GM18907 (cell line): ENCODE results near the gene PICALM.
A peak's percentile ranks its signal among the peaks of the same experiment; 100 is the strongest.
"Not testable (repeated sequence)": the region's sequence is repeated elsewhere in the genome, so short reads cannot be mapped to it uniquely, and the experiment has no call there.

Experiments used
- ATAC-seq: cut with Tn5 transposase; IDR thresholded peaks from one replicate; pipeline ENCODE4 v1.9.1; 2021; ENCODE audit warnings: mild to moderate bottlenecking, moderate library complexity; ENCODE audit not compliant: unreplicated experiment

Gene PICALM

GRCh38 chr11:85988780-85989179 is 80.1 kb downstream of the PICALM start:
- no peak for ATAC-seq

DNA sequence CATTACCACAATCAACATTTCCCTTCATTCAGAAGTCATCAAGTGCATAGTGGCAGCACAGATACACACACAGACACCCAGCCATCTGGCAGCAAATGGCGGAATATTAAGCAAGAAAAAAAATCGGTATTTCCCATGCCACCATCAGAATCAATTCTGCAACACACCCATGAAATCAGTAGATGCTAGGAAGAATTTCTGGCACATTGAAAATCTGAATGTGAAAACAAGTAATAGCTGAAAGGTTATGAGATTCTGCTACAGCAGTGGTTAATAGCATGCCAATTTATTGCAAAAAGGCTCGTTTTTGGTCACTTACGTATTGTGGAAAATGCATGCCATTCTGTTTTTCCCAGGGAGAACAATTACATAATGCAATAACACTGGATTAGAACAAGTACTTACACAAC is 91.1 kb downstream of the PICALM start:
- no peak for ATAC-seq

DNA sequence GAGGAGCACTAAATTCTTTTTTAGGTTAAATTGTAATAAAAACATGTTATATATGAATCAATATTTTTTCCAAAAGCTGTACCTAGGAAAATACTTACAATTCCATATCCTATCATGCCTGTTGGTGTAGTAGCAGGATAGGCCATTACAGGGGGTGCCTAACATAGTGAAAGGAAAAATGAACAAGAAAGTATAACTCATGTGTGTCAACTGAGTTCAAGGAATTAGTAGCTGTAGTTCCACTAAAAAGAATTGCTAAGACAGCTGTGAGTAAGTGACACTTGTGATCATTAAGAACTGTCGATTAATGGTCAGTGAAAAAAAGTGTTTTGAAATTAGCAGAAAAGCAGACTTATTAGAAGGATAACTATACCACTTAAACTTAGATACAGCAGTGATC is 92.4 kb downstream of the PICALM start:
- ATAC-seq: no peak

GRCh38 chr11:85974122-85974521 is 94.8 kb downstream of the PICALM start:
- ATAC-seq: no peak

- no peak for ATAC-seq
Observed at GRCh38 chr11:85970593-85970992, 98.3 kb downstream of the PICALM start.

DNA sequence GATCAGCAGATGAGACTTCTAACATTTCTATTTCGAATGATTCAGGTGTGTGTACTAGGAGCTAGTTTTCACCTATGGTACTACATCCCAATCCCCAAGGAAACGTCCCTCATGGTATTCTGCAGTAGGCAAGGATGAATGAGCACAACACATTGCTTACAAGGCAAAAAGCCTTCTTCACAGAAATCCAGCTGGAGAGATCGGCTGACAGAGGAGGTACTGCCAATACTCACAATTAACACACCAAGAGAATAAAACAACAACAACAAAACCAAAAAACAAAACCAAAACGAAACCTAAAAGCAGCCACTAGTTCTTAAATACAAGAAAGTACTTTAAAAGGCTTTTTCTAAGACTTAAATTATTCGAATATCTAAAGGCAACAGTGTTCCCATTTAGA is 101.4 kb downstream of the PICALM start:
- ATAC-seq: no peak

- ATAC-seq: no peak
Observed at GRCh38 chr11:85965202-85965601, 103.7 kb downstream of the PICALM start.

DNA sequence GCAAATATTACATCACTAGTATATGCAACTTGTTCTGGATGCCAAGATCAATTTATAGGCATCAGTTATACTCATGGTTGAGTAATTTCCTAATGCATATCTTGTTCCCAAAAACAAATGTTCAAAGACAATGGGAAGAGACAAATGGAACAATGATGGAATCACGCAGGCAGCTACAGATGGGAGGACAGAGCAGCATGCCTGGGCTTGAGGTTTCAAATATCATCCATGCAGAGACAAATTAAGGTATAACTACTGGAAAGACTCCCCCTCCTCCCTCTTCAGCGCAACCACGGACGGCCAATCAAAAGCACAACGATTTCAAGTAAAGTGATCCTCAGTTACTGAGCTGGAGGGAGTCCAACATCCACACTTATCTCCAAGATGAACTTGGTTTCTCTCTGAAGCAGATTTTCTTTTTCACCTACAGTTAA is 106.9 kb downstream of the PICALM start:
- ATAC-seq: no peak

- no peak for ATAC-seq
Observed at GRCh38 chr11:85961130-85961529, 107.8 kb downstream of the PICALM start.

- no peak for ATAC-seq
Observed at GRCh38 chr11:85960678-85961077, 108.2 kb downstream of the PICALM start.

- no peak for ATAC-seq
Observed at GRCh38 chr11:85955531-85955930, 113.4 kb downstream of the PICALM start.

DNA sequence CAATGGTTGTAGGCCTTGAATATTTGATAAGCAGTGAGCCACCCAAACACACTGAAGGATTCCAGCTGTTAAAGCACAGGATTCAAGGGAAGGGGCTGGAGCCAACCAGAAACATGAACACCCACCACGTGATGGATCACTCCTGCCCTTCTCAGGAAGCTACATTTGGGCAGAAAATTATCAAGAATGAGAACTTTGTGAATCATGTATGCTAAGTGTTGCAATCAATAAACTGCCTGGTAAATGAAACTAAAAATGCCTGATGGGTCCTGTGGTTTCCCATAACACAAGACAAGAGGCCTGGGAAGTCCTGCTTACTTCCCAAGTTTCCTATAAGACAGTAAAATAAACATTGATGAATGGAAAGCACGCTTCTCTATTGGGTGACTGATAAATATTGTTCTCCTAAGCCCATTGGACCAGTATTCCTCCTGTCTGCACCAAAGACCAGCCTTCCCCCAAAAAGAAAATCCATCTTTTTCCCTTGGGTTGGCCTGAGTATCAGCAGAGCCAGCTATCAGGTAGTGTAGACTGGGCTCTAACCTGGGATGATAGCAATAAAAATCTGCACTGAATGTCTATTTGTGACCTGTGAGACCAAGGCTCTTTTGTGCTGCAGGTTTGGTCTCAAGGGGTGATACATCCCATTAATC is 115.3 kb downstream of the PICALM start:
- ATAC-seq: no peak

DNA sequence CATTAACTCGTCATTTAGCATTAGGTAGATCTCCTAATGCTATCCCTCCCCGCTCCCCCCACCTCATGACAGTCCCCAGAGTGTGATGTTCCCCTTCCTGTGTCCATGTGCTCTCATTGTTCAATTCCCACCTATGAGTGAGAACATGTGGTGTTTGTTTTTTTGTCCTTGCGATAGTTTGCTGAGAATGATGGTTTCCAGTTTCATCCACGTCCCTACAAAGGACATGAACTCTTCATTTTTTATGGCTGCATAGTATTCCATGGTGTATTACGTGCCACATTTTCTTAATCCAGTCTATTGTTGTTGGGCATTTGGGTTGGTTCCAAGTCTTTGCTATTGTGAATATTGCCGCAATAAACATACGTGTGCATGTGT is 116.8 kb downstream of the PICALM start:
- ATAC-seq: not testable (repeated sequence)

DNA sequence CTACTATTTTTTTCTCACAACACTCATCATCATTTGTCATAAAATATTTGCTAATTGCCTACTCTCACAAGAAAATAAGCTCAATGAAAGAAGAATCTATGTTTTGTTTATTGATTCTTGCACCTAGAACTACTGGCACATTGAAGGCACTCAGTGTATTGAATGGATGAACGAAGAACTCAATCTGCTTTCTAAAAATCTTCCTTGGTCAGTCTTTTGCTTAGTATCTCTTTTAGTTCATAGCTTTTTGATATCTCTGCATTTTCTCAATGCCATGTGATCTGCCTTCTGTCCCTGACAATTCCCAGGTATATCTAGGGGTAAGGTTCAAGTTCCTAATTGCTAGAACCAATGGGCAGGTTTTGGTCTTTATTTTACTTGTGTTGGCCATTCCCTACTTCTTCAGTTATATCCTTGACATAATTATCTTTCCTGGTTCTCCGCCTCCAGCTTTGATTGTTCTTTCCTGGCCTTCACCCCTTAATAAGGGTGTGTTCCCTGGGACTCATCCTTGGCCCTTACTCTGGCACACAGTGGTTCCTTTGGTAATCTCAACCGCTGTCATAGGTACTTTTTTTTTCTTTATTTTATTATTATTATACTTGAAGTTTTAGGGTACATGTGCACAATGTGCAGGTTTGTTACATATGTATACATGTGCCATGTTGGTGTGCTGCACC is 117.3 kb downstream of the PICALM start:
- no peak for ATAC-seq

- ATAC-seq: no peak
Observed at GRCh38 chr11:85951049-85951405, 117.9 kb downstream of the PICALM start.

DNA sequence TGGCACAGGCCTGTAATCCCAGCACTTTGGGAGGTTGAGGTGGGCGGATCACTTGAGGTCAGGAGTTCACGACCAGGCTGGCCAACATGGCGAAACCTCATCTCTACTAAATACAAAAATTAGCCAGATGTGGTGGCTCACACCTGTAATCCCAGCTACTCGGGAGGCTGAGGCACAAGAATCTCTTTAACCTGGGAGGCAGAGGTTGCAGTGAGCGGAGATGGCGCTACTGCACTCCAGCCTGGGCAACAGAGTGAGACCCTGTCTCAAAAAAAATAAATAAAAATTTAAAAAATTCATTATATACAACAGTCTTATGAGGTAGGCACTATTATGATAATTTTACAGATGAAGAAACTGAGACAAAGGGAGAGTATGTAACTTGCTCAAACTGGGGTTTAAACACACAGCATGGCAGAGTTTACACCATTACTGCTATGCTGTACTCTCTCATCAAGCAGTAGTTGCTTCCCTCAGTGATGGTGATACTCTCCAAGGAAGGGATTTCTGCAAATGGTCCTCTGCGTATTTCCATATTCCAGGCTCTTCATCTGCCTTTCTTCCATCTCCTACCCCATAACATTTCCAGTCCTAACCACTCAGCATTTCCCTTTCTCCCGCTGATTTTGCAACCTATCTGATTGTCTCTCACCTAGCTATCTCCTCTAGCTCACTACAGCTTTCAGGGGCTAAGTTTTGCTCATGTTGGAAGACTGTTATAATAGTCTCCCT is 118.4 kb downstream of the PICALM start:
- ATAC-seq: no peak

- ATAC-seq: no peak
Observed at GRCh38 chr11:85949798-85950197, 119.1 kb downstream of the PICALM start.

DNA sequence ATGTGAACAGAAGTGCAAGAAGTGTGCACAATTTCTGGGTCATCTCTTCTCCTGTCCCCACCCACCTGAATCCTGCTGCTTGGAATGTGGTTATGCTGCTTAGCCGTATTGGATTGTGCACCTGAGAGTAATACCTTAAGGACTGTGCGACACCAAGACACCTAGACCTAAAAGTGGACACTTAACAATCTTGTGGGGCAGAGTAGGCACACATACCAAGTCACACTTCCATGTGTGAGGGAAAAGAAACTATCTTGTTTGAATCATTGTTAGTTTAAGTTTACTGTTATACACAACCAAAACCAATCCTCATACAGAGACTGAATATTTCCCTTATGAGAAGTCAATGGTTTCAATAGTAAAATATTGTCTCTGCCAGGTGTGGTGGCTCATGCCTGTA is 120.0 kb downstream of the PICALM start:
- ATAC-seq: no peak

DNA sequence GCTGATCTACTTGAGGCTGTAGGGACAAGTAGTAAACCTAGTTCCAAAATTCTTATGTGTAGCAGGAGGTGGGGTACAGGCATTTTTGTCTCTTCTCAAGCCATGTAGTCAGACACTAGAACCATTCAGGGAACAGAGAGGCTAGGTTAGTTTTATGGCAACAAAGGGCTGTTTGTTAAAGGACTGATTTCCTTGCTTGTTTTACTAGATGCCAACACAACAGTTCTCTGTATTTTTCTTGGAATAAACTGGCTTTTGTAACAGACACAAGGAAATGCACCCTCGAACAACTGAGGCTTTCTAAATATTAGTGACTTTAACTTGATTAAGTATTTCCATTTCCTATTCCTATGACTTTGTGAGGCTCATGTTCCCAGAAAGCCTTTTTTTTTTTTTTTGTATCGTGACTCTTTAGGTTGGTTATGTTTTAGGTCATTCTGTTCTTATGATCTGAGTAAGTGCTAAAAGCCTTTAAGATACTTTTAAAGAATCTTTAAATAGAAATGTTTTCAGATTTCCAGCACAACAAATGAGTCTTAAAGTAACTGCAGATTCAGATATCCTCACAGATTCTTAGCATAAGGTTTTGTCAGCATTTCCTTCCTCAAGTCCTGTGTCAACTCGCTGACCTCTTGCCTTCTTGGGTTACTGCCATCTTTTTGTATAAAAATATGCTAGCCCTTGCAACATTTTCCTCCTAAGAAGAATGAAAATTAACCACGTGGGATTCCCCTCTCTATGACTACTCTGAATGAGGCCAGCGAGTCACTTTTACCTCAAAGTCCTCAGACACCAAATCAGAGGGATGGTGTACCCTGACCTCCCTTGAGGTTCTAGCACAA is 121.2 kb downstream of the PICALM start:
- ATAC-seq: peak; percentile 53

DNA sequence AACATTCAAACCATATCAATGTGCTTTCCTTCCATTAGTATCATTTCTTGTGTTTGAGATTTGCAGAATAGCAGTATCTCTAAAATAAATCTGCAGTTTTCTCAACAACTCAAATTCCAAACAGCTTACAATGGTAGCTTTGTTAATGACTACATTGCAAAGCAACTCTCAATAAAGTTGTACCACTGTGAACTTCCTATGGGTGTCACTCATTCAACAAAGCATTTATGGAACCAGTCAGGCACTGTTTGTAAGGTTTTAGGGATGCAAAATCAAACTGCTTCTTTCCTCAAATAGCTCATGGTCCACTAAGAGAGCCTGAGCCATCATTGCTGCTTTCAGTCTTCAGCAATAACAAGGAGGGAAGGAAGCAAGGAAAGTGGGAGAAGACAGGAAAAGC is 122.7 kb downstream of the PICALM start:
- ATAC-seq: no peak

DNA sequence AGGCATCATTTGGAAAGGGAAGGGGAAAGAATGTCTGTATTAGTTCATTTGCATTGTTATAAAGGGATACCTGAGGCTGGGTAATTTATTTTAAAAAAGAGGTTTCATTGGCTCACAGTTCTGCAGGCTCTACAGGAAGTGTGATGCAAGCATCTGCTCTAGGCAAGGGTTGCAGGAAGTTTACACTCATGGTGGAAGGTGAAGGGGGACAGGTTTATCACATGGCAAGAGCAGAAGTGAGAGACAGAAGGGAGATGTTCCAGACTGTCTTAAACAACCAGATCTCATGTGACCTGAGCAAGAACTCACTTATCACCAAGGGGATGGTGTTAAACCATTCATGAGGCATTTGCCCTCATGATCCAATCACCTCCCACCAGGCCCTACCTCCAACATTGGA is 123.1 kb downstream of the PICALM start:
- ATAC-seq: no peak
